Stomach (tissue), 4 donors: ENCODE results near the gene METTL4.

Source experiments
- CTCF ChIP-seq, 7 experiments: fragments of 450-650 bp in 4 of 7; fragments of 200-600 bp in 3 of 7; sonication (generic) in 3 of 7; IDR thresholded peaks; one replicate each; pipeline ENCODE4 v1.5.1; 2016 to 2019; ENCODE audit warnings: antibody characterized with exemption in 7 of 7, control low read depth in 2 of 7, mild to moderate bottlenecking in 1 of 7
- POLR2AphosphoS5 ChIP-seq, 3 donors: sonication (generic); formaldehyde crosslinking; IDR thresholded peaks; one replicate each; pipeline ENCODE4 v1.6.1; 2016; ENCODE audit warnings: antibody characterized with exemption in 3 of 3

- TF ChIP-seq POLR2AphosphoS5 (IDR thresholded peaks at IDR 0.05) (no peak), CTCF (IDR thresholded peaks at IDR 0.05) (no peak)
Observed at GRCh38 chr18:2534906-2535305, 36.4 kb downstream of the METTL4 start.
